HepG2 (cell line): ENCODE data around the gene GPC3.

ENCODE experiments used
- AHR ChIP-seq: IDR thresholded peaks from 2 replicates; pipeline ENCODE4 v1.6.1; 2018; ENCODE audit warnings: missing genetic modification reagents, missing compliant biosample characterization
- EHMT2 ChIP-seq: fragments of 200-600 bp; sonication (generic); IDR thresholded peaks from 2 replicates; pipeline ENCODE4 v1.7.0; 2017; ENCODE audit warnings: antibody characterized with exemption, low read depth, low read length, borderline replicate concordance
- GABPB1 ChIP-seq: IDR thresholded peaks from 2 replicates; pipeline ENCODE4 v1.6.1; 2016; ENCODE audit warnings: mild to moderate bottlenecking, missing genetic modification reagents, moderate library complexity, missing compliant biosample characterization
- HDAC6 ChIP-seq: fragments of 200-600 bp; sonication (generic); IDR thresholded peaks from 2 replicates; pipeline ENCODE4 v1.7.0; 2017; ENCODE audit warnings: mild to moderate bottlenecking, antibody characterized with exemption, low read length, low read depth
- HHEX ChIP-seq: IDR thresholded peaks from 2 replicates; pipeline ENCODE4 v1.6.1; 2016; ENCODE audit warnings: control low read depth
- MAFF ChIP-seq: IDR thresholded peaks from 2 replicates; pipeline ENCODE4 v1.6.1; 2011; ENCODE audit warnings: low read depth, low read length, improper control_type of control experiment
- MYC ChIP-seq: sonication (generic); formaldehyde crosslinking; IDR thresholded peaks from 2 replicates; pipeline ENCODE4 v1.9.0; 2021; ENCODE audit warnings: missing genetic modification reagents, borderline replicate concordance
- POLR2AphosphoS2 ChIP-seq: IDR thresholded peaks from 2 replicates; pipeline ENCODE4 v1.6.1; 2011; ENCODE audit warnings: low read depth, low read length, improper control_type of control experiment

DNA sequence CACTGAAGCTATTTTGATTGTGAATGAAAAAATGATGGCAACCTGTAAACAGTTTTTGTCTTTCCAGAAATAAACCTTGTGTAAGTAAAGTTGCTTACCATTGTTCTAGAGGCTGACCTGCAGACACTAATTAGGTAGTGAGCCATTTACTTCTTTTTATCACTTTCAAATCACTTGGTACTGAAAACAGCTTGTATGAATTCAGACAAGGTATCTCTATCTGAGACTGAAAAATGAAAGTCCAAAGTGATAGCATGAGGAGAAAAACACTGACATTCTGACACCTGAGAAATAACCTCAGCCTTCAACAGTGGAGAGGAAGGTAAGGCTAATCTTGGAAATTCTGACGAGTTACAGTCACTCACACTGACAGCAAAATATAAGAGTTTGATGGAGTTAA lies 238.8 kb downstream of the GPC3 start:
- TF ChIP-seq AHR (CRISPR knock-in tag) (no peak), MAFF (no peak), POLR2AphosphoS2 (no peak), GABPB1 (CRISPR knock-in tag) (no peak), HHEX (no peak), HDAC6 (no peak), MYC (CRISPR knock-in tag) (no peak), EHMT2 (no peak)
